ENCODE results near the gene MS4A12.
"Not testable (repeated sequence)": the region's sequence is repeated elsewhere in the genome, so short reads cannot be mapped to it uniquely, and the experiment has no call there.

The MS4A12 gene, protein sequence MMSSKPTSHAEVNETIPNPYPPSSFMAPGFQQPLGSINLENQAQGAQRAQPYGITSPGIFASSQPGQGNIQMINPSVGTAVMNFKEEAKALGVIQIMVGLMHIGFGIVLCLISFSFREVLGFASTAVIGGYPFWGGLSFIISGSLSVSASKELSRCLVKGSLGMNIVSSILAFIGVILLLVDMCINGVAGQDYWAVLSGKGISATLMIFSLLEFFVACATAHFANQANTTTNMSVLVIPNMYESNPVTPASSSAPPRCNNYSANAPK

DNA sequence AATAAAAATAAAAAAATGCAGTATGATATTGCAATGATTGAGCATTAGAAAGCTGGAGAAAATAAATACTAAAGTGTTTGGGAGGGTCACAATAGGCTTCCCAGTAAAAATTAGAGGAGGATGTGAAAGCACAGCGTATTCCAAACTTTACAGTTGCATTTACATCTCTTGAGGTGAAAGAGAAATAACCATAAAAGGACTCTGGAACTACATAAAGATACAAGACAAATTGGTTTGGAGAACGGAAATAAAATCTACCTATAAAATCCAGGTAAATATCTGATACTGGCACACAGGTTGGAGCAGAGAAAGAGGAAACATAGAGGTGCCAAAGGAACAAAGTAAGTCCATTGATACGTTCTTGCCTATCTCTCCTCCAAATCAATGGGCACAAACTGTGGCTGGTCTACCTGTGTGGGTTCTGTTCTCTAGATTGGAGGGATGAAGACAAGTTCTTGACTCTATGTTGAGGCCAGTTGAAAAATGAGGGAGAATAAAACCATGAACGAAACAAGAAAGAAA, at the start of gene MS4A12:
TSS of gene MS4A12 (plus strand) at position 291 of the 522 bp plus-strand sequence. CDS start 4,541 bp downstream, outside the sequence.
- no peak for DNase-seq (ENCODE audit: low read depth in 2 of 2)

DNA sequence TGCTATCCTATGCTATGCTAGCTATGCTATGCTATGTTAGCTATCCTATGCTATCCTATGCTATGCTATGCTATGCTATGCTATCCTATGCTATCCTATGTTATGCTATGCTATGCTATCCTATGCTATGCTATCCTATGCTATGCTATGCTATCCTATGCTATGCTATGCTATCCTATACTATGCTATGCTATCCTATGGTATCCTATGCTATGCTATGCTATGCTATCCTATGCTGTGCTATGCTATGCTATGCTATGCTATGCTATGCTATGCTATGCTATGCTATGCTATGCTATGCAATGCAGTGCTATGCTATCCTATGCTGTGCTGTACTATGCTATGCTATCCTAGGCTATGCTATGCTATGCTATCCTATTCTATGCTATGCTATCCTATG, 45.5 kb upstream of the MS4A12 start:
- no peak for DNase-seq (ENCODE audit: low read depth in 2 of 2)

DNA sequence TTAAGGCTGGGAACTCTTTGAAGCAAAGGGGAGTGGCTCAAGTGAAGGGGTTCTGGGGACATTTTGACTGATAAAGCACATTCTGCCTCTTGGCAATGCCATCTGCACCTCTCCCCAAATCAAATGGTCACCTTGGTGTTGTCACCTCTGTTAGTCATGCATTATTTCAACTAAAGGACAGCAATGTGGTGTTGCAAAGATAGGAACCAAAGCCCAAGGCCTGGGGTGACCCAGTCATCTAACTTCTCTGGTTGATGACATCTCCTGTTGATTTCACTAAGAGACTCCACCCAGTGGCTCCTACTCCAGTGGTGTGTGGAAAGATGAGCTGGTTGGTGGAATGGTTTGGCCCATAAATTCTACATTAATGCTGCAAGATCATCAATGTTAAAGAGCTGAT, 44.7 kb upstream of the MS4A12 start:
- no peak for DNase-seq (ENCODE audit: low read depth in 2 of 2)

DNA sequence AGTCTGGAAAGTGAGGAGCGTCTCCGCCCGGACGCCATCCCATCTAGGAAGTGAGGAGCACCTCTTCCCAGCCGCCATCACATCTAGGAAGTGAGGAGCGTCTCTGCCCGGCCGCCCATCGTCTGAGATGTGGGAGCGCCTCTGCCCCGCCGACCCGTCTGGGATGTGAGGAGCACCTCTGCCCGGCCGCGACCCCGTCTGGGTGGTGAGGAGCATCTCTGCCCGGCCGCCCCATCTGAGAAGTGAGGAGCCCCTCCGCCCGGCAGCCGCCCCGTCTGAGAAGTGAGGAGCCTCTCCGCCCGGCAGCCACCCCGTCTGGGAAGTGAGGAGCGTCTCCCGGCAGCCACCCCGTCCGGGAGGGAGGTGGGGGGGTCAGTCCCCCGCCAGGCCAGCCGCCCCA, 41.4 kb upstream of the MS4A12 start:
- DNase-seq (ENCODE audit: low read depth in 2 of 2), result not testable (repeated sequence)

DNA sequence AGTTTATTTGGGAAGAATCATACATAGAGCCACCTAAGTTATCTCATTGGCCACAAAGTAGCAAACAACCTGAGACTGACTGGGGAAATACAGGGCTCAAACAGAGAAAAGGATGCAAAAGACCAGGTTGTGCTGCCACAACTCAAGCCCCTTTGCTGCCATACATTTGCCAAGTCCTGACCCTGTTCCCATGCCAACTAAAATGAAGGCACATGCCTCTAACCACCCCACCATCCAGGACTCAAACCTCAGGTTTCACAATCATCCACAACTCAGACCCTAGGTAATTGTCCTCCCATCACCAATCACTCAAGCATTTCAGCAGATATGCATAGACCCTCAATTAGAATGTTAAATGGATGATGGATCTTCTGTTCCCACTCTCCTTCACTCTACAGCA, 38.4 kb upstream of the MS4A12 start:
- no peak for DNase-seq (ENCODE audit: low read depth in 2 of 2)

DNA sequence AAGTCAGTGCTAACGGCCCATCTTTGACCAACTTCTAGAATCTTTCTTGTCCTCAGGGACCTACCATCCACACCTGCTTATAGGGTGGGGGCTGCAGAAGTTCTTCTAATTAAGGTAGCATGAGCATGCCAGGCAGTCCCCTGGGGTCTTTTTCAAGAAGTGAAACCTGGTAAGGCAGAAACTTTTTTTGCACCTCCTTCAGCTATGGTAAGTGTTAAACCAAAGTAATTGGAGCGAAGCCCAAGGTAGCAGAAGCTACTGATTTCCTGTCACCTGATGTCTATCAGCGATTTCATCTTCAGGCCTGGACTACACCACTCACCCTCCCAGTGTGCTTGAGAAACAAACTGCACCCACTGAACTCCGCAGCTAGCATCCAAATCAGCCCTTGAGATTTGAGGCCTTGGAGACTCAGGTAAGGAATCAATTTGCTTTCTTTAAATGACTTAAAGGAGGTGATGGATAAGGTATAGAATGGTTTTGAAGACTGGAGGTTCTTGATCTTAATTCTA, 37.0 kb upstream of the MS4A12 start, which contains the start of gene MS4A1:
TSS of gene MS4A1 (plus strand) at position 317 of the 512 bp plus-strand sequence. CDS start 6,528 bp downstream, outside the sequence.
- no peak for DNase-seq (ENCODE audit: low read depth in 2 of 2)

DNA sequence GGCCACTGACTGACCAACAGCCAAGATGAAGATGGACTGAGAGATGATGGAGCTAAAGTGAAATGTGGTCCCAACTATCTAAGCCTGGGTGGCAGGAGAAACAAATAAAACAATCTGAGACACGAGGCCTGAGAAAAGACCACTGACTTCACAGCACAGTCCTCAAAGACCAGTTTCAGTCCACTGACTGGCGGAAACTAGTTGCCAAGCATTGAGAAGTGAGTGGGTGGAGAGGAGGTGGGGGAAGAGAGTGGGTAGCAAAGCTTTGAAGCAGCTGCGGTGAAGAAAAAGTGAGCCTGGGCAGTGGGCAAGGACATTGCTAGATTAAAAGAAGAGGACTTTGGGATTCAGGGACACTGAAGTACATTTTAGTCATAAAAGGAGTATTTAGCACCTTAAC, 35.0 kb upstream of the MS4A12 start:
- no peak for DNase-seq (ENCODE audit: low read depth in 2 of 2)

DNA sequence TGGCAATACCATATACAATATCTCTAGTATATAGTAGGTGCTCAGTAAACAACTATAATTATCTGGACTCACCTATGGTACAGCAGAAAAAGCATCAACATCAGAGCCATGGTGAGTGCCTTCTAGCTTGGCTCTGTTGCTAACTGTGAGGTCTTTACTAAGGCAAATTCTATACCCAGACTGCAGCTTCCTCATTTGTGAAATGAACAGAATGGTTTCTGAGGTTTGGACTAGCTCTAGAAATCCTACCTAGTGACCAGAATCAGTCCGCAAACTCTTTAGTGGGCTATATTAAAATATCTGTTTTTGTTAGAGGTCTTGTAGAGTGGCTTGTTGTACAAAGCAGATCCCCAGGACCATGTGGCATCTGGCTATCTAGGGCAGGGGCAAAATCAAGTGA, 33.2 kb upstream of the MS4A12 start:
- no peak for DNase-seq (ENCODE audit: low read depth in 2 of 2)

DNA sequence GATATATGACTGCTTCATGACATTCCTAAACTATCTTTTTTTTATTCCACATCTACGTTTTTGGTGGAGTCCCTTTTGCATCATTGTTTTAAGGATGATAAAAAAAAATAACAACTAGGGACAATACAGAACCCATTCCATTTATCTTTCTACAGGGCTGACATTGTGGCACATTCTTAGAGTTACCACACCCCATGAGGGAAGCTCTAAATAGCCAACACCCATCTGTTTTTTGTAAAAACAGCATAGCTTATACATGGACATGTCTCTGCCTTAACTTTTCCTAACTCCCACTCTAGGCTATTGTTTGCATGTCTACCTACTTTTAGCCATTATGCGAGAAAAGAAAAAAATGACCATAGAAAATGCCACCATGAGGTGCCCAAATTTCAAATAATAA, 23.7 kb upstream of the MS4A12 start:
- no peak for DNase-seq (ENCODE audit: low read depth in 2 of 2)

DNA sequence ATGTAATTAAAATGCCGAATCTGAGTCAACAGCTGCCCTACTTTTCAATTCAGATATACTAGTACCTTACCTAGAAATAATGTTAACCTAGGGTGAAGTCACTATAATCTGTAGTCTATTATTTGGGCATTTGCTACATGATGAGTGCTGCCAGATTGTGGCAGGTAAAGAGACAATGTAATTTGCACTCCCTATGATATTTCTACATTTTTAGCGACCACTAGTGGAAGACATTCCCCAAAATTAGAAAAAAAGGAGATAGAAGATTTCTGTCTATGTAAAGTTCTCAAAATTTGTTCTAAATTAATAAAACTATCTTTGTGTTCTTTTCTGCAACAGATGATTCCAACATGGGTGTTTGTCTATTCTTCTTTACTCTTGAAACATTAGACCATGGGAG, 22.9 kb upstream of the MS4A12 start:
- DNase-seq (ENCODE audit: low read depth in 2 of 2), result no peak

DNA sequence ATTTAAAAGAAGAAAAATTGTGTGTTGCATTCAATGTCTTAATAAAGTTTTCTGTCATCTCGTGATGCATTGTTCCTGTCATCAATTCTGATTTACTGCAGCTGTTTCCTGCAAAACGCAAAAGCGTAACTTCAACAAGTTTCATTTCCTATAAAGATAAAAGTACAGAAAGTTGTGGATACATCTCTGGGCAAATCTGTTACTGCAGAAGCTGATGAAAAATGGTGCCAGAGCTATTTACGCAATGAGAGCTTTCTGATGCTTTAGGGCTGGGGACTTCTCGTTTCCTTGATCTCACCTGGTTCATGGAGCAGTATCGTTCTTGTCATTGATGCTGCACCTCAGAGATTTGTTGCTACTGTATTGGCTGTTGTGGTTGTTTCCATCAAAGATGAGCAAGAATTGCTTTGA, 15.5 kb upstream of the MS4A12 start:
- DNase-seq (ENCODE audit: low read depth in 2 of 2), result no peak

DNA sequence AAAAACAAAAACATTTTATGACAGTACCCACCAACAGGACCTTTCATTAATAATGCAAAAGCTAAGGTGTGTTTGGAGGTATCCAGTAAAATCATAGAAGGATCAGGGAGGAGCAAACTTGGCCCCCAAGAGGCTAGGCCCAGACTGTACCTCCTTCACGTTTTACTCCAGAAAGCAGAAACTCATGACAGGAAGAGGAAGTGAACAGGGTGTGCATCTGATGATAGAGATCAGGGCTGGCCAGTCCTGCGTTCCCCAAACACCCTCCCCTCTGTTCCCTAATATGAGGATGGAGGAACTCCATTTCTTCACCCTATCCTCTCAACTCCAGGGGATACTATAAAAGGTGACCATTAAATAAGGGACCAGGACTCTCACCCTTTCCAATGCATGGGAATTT, 10.2 kb upstream of the MS4A12 start:
- no peak for DNase-seq (ENCODE audit: low read depth in 2 of 2)

DNA sequence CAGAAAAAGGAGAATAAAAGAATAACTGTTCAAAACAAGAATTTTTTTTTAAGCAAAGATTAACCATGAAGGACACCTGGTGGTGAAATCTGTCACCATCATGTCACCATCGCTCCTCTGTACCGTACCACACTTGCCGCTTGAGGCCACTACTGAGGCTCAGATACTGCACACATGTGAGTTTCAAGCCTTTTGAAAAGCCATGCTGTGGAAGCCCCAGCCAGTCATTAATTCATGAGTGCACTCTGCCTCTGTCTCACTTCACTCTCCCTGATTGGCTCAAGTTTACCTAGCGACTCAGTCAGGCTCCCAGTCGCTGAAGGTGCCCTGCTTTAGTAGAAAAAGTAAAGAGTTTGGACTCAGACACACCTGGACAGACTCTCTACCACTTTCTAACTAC, 6.6 kb upstream of the MS4A12 start:
- DNase-seq (ENCODE audit: low read depth in 2 of 2), result no peak

DNA sequence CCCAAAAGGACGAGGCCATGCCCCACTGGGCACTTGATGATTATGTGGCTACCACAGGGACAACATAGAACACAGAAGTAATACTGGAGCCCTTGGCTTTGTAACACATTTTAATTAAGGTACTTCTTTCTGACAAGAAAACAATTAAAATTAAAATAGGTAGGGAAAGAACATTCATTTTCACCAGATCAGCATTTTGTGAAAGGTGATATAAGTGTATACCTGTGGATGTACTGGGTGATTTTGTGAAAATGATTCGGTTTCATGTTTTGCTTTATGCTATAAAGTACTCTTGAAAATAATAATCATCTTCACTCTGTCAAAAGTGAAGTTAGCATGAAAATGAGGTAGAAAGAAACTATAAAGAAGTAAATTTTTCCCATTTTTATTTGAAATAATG, 876 bp downstream of the MS4A12 start:
- DNase-seq (ENCODE audit: low read depth in 2 of 2), result no peak

DNA sequence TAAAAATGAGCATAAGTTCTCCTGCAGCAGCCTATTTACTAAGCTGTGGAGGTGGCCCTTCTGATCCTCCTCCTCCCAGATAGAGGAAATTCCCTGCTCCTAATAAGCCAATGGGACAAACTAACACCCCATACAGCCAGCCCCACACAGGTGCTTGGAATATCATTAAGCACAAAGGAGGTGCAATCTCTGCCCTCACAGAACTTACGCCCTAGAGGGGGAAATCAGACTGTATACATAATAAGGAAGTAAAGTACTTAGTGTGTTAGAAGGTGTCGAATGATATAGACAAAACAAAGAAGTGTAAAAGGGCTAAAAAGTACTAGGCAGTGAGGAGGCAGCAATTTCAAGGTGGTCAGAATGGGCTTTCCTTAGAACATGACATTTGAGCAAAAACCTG, 5.8 kb downstream of the MS4A12 start:
- no peak for DNase-seq (ENCODE audit: low read depth in 2 of 2)

DNA sequence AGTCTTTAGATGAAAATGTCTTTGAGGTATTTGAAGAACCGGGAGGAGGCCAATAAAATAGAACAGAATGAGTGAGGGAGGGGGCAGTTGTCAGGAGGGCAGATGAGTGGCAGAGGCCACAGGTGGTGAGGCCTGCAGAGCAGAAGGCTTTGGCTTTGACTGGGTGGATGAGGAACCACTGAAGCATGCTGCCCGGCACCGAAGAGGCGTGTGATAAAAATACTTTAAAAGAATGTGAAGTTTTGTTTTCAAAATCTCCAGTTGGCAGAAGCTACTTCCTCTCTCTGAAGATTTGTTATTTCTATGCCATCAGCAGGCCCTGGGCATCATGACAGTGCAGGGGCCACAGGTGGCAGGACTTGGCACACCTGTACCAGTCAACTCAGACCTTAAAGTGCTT, 6.3 kb downstream of the MS4A12 start:
- DNase-seq (ENCODE audit: low read depth in 2 of 2), result no peak

DNA sequence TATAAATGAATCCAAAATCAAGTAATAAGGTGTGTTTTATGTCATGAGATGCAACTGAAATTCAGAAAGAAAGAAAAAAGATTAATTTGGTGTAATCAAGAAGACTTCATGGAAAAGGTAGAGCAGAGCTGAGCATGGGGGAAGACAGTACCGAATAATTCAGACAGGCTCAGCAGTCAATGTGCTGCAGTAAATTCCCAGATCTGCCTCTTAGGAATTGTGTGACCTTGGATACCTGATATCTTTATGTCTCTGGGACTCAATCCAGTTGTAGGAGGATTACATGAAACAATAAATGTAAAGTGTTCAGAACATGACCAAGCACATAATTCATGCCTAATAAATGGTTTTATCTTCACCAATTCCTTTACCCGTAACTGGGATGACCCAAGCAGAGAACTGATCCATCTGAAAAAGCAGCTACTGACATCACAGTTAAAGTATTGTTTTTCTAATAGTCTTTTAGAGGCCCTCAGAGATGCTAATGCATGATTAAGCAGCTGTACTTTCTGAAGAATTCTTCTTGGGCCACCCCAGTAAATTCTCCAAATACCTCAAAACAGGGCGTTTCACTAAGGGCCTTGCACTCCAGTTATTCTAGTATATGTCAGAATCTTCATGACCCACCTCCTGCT, 7.8 kb downstream of the MS4A12 start:
- DNase-seq (ENCODE audit: low read depth in 2 of 2), result no peak

DNA sequence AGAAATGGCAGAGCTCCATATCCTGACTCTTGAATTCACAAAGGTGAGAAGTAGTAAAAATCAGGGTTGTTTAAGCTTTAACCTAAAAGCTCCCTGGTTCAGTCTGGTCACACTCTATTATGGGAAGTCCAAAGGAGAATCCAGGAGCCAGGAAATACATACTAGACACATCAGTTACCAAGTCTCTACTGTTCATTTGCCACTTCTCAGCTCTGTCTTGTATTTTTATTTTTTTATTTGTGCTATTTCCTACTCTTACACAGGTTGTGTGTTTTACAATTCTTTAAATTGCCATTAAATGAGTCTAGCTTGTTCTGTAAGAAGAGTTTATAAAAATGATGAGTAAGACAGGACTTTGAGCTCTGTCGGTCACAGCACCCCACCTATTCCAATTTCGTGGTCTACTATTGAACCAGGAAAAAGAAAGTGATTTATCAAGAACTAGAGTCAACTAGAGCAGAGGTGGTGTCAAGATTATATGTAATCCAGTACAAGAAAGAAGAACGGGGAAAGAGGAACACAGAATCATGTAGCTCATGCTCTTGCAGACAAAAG, 9.7 kb downstream of the MS4A12 start:
- DNase-seq (ENCODE audit: low read depth in 2 of 2), result no peak

DNA sequence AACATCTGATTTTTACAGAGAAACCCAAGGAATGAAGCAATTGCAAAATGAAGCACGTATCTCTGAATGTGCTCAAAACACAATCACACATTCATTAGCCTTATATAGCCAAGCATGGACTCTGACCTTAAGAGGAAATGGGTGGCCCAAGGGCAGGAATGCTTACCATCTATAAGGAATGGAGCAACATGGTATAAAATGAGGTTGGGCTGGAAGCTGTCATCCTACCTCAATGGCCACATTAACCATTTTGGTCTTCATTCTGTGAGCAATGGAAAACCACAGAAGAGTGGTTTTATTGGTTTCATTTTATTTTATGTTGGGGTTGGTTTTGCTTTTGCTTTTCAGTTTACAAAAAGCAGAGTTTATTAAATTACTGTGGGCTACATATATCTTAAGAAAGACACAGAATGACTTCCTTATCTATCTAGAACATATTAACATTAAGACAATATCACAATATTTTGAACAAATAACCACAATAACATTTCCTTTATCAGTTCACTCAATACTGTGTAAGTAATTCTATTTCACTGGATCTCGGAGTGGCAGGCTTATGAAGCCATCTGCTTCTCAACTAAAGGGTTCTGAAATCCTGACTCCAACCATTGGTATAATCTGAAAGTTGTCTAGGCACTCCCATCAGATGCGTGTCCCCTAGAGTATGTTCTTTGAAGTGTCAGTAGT, 11.8 kb downstream of the MS4A12 start:
- DNase-seq (ENCODE audit: low read depth in 2 of 2), result no peak

DNA sequence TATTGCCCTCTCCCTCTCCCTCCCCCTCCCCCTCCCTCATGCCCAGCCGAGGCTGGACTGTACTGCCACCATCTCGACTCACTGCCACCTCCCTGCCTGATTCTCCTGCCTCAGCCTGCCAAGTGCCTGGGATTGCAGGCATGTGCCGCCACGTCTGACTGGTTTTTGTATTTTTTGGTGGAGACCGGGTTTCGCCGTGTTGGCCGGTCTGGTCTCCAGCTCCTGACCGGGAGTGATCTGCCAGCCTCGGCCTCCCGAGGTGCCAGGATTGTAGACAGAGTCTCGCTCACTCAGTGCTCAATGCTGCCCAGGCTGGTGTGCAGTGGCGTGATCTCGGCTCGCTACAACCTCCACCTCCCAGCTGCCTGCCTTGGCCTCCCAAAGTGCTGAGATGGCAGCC, 17.0 kb downstream of the MS4A12 start:
- not testable (repeated sequence) for DNase-seq (ENCODE audit: low read depth in 2 of 2)

DNA sequence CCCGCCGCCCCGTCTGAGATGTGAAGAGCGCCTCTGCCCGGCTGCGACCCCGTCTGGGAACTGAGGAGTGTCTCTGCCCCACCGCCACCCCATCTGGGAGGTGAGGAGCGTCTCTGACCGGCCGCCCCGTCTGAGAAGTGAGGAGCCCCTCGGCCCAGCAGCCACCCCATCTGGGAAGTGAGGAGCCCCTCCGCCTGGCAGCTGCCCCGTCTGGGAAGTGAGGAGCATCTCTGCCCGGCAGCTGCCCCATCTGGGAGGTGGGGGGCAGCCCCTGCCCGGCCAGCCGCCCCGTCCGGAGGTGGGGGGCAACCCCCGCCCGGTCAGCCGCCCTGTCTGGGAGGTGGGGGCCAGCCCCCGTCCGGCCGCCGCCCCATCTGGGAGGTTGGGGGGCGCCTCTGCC, 17.6 kb downstream of the MS4A12 start:
- DNase-seq (ENCODE audit: low read depth in 2 of 2), result not testable (repeated sequence)

DNA sequence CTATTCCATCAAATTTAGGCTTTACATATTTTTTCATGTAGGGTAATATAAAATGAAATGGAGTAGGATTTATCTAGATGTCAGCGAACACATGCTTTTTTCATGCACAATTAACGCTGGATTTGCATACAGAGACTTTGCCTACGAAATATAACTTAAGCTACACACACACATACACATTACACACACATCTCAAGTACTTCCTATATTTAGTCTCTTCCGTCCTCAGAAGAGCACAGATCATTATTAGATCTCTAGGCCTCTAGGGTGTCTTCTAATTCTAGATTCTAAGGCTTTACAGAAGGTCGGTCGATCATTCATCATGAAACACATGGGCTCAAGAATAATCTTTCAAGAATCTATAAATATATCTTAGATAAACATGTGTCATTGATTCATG, 18.8 kb downstream of the MS4A12 start:
- no peak for DNase-seq (ENCODE audit: low read depth in 2 of 2)
